Measurements from ENCODE around the gene STK32B. TPM values are rescaled to one million over a fixed set of nuclear protein-coding genes. Genes with fewer than 3 reads are reported as not detected.

STK32B gene
- polyA plus RNA-seq, 2 of the 4 experiments (the other 2 are of a cell fraction) = 7.6 to 12.1 TPM

- no peak overlapping the region for H3K4me2 ChIP-seq
- ChIA-PET CTCF (no interaction called here), POLR2A (no interaction called here)
- H3K4me3 ChIP-seq = no peak overlapping the region
- no peak overlapping the region for H3K27ac ChIP-seq
- FAIRE-seq (no peak), ATAC-seq (no peak), DNase-seq (ENCODE audit: low read depth in 1 of 2, low spot score in 1 of 2) (no peak)
- no peaks in the 10 kb centered on the region for H3K4me1 ChIP-seq
- WGBS (ENCODE audit: missing lambda C conversion rate) = 62% methylated on average over 2 of the region's 2 CpGs
- H3K9me3 ChIP-seq = no peaks in the 10 kb centered on the region
- TF ChIP-seq CBX8 (IDR thresholded peaks at IDR 0.05) = no peak
- no peak for TF ChIP-seq RARB (CRISPR knock-in tag; IDR thresholded peaks at IDR 0.05)
- TF ChIP-seq POLR2A (IDR thresholded peaks at IDR 0.05; ENCODE audit: low read length) = no peak
- TF ChIP-seq USF2 (IDR thresholded peaks at IDR 0.05) = no peak
- no peak for TF ChIP-seq CHD4 (IDR thresholded peaks at IDR 0.05; ENCODE audit: borderline replicate concordance)
- TF ChIP-seq ZNF302 (CRISPR knock-in tag; IDR thresholded peaks at IDR 0.05) = no peak
- no peak for TF ChIP-seq ZFP36 (IDR thresholded peaks at IDR 0.05; ENCODE audit: borderline replicate concordance, partially characterized antibody)
- TF ChIP-seq KDM1A (IDR thresholded peaks at IDR 0.05; ENCODE audit: low read depth) = no peak
- TF ChIP-seq HEYL (CRISPR knock-in tag; IDR thresholded peaks at IDR 0.05) = no peak
- no peak for TF ChIP-seq MAZ (IDR thresholded peaks at IDR 0.05; ENCODE audit: borderline replicate concordance, low read depth, low read length)
- no peak for TF ChIP-seq BCL3 (IDR thresholded peaks at IDR 0.05)
- no peak for TF ChIP-seq JUN (IDR thresholded peaks at IDR 0.05)
These were observed 205.8 kb downstream of the STK32B start for GRCh38 chr4:5257086-5257485.

GRCh38 chr4:5259471-5259870 lies 208.2 kb downstream of the STK32B start:
- no peak for DNase-seq (ENCODE audit: low read depth in 1 of 2, low spot score in 1 of 2)
- H3K4me3 ChIP-seq = no peak overlapping the region
- TF ChIP-seq CTCF (IDR thresholded peaks at IDR 0.05) (no peak), HDAC2 (IDR thresholded peaks at IDR 0.05) (no peak), TP53 (CRISPR knock-in tag; IDR thresholded peaks at IDR 0.05) (no peak), GATA3 (IDR thresholded peaks at IDR 0.05; ENCODE audit: borderline replicate concordance) (no peak)
- no peaks in the 10 kb centered on the region for H3K4me1 ChIP-seq
- 90% methylated on average over 2 of the region's 2 CpGs for WGBS (ENCODE audit: missing lambda C conversion rate)
- no peaks in the 10 kb centered on the region for H3K9me3 ChIP-seq
- ChIA-PET POLR2A (no interaction called here), CTCF (interaction anchor here (0.8 kb wide), 1 partner anchor 25 kb away, joined by 3 read pairs; no protein-coding TSS in a partner anchor)
- no peak overlapping the region for H3K27ac ChIP-seq
- no peak overlapping the region for H3K4me2 ChIP-seq
- no peak for FAIRE-seq
- ATAC-seq = no peak

GRCh38 chr4:5260121-5260520 lies 208.8 kb downstream of the STK32B start:
- ATAC-seq = no peak
- TF ChIP-seq FOXS1 (CRISPR knock-in tag; IDR thresholded peaks at IDR 0.05) = no peak
- no peak for TF ChIP-seq HES2 (IDR thresholded peaks at IDR 0.05)
- no peak for TF ChIP-seq HOXB13 (CRISPR knock-in tag; IDR thresholded peaks at IDR 0.05; ENCODE audit: low read depth)
- WGBS (ENCODE audit: missing lambda C conversion rate) = 94% methylated on average over 5 of the region's 6 CpGs
- no peaks in the 10 kb centered on the region for H3K9me3 ChIP-seq
- H3K4me1 ChIP-seq = no peaks in the 10 kb centered on the region
- no peak overlapping the region for H3K27ac ChIP-seq
- ChIA-PET POLR2A (no interaction called here), CTCF (no interaction called here)
- H3K4me3 ChIP-seq = no peak overlapping the region
- FAIRE-seq = no peak
- no peak for DNase-seq (ENCODE audit: low read depth in 1 of 2, low spot score in 1 of 2)
- H3K4me2 ChIP-seq = no peak overlapping the region

GRCh38 chr4:5261866-5262265 lies 210.6 kb downstream of the STK32B start:
- H3K4me2 ChIP-seq = no peak overlapping the region
- no peak for ATAC-seq
- no peak overlapping the region for H3K27ac ChIP-seq
- H3K4me1 ChIP-seq = no peaks in the 10 kb centered on the region
- CTCF ChIA-PET = no interaction called here
- 97% methylated on average over 4 of the region's 4 CpGs for WGBS (ENCODE audit: missing lambda C conversion rate)
- no peak overlapping the region for H3K4me3 ChIP-seq
- H3K9me3 ChIP-seq = no peaks in the 10 kb centered on the region
- no peak for DNase-seq (ENCODE audit: low read depth in 1 of 2, low spot score in 1 of 2)
- POLR2A ChIA-PET = no interaction called here
- FAIRE-seq = no peak
- TF ChIP-seq ZNF302 (CRISPR knock-in tag; IDR thresholded peaks at IDR 0.05) (no peak), RCOR1 (IDR thresholded peaks at IDR 0.05; ENCODE audit: low read depth, low read length) (no peak), SREBF2 (IDR thresholded peaks at IDR 0.05) (no peak), HOXA7 (CRISPR knock-in tag; IDR thresholded peaks at IDR 0.05) (no peak), TP53 (CRISPR knock-in tag; IDR thresholded peaks at IDR 0.05) (no peak), CHD2 (IDR thresholded peaks at IDR 0.05; ENCODE audit: low read length, partially characterized antibody) (no peak), REST (IDR thresholded peaks at IDR 0.05) (no peak), E2F6 (IDR thresholded peaks at IDR 0.05; ENCODE audit: borderline replicate concordance, low read depth) (no peak), ZSCAN20 (CRISPR knock-in tag; IDR thresholded peaks at IDR 0.05) (no peak)

Data from A549 (cell line).